ENCODE measurements around the gene ANKDD1A. TPM values are rescaled to one million over a fixed set of nuclear protein-coding genes. Genes with fewer than 3 reads are reported as not detected.

ANKDD1A gene
- 1 to 10 TPM in 1 of 2 donors, under 1 TPM in 1; 0.96 to 2.2 TPM for total RNA-seq

- peak within 1 kb of the TSS; percentile 45 to 61 for H3K4me3 ChIP-seq
- H3K27me3 ChIP-seq: no peaks in the 10 kb centered on the region
- peak within 1 kb of the TSS; percentile 45 to 69 for H3K27ac ChIP-seq
- peak; percentile 74 for DNase-seq (ENCODE audit: low spot score)
- TF ChIP-seq CTCF (IDR thresholded peaks at IDR 0.05): no peak
- H3K9me3 ChIP-seq: no peaks in the 10 kb centered on the region
- H3K4me1 ChIP-seq: peaks cover 0 to 21% of the 10 kb centered on the region in 2 donors
- H3K36me3 ChIP-seq: no peaks in the 10 kb centered on the region
Observed at GRCh38 chr15:64911311-64912186, at the start of gene ANKDD1A. Gene ANKDD1A (plus strand): TSS chr15:64911902. CDS start chr15:64911931, 29 bp downstream.

GRCh38 chr15:64861960-64862359 is 49.7 kb upstream of the ANKDD1A start:
- peaks cover 55% of the 10 kb centered on the region for H3K36me3 ChIP-seq
- no peak overlapping the region for H3K27ac ChIP-seq
- H3K27me3 ChIP-seq: no peaks in the 10 kb centered on the region
- no peak for DNase-seq (ENCODE audit: low spot score)
- H3K4me1 ChIP-seq: peaks cover 0 to 27% of the 10 kb centered on the region in 2 donors
- no peaks in the 10 kb centered on the region for H3K9me3 ChIP-seq
- no peak for TF ChIP-seq CTCF (IDR thresholded peaks at IDR 0.05)
- no peak overlapping the region for H3K4me3 ChIP-seq

- Histone ChIP-seq H3K9me3 (no peaks in the 10 kb centered on the region), H3K36me3 (peaks cover 55% of the 10 kb centered on the region), H3K27ac (no peak overlapping the region), H3K27me3 (no peaks in the 10 kb centered on the region), H3K4me1 (peaks cover 0 to 23% of the 10 kb centered on the region in 2 donors), H3K4me3 (no peak overlapping the region)
- DNase-seq (ENCODE audit: low spot score): no peak
- TF ChIP-seq CTCF (IDR thresholded peaks at IDR 0.05): no peak
Observed at GRCh38 chr15:64862408-64862807, 49.3 kb upstream of the ANKDD1A start.

GRCh38 chr15:64864068-64864467 is 47.6 kb upstream of the ANKDD1A start:
- Histone ChIP-seq H3K4me3 (no peak overlapping the region), H3K4me1 (peaks cover 0 to 12% of the 10 kb centered on the region in 2 donors), H3K36me3 (peaks cover 55% of the 10 kb centered on the region), H3K9me3 (no peaks in the 10 kb centered on the region), H3K27me3 (no peaks in the 10 kb centered on the region), H3K27ac (no peak overlapping the region)
- no peak for DNase-seq (ENCODE audit: low spot score)
- TF ChIP-seq CTCF (IDR thresholded peaks at IDR 0.05): no peak

GRCh38 chr15:64865126-64865997 is 46.3 kb upstream of the ANKDD1A start:
- no peak for TF ChIP-seq CTCF (IDR thresholded peaks at IDR 0.05)
- no peak for DNase-seq (ENCODE audit: low spot score)
- peaks cover 0 to 7% of the 10 kb centered on the region in 2 donors for H3K4me1 ChIP-seq
- no peaks in the 10 kb centered on the region for H3K9me3 ChIP-seq
- no peaks in the 10 kb centered on the region for H3K27me3 ChIP-seq
- no peak overlapping the region for H3K27ac ChIP-seq
- H3K4me3 ChIP-seq: no peak overlapping the region
- peaks cover 44% of the 10 kb centered on the region for H3K36me3 ChIP-seq
